Activated CD4-positive, alpha-beta T cell treated with anti-CD3 and anti-CD28 coated beads for 24 hours (primary cell): ENCODE data around the gene ZNF609.

ENCODE experiments used
- DNase-seq, 2 donors: peaks; one replicate each; pipeline ENCODE4 v3.0.0-alpha.2; 2020; ENCODE audit warnings: low read depth in 2 of 2

The ZNF609 gene

GRCh38 chr15:64460206-64460723, at the start of gene ZNF609:
Gene ZNF609 (plus strand): TSS chr15:64460578. CDS start chr15:64499420, 38,842 bp downstream.
- peak; percentile 86 to 92 for DNase-seq

GRCh38 chr15:64412216-64412615, 48.2 kb upstream of the ZNF609 start:
- no peak for DNase-seq

- no peak for DNase-seq
These were observed 37.7 kb upstream of the ZNF609 start for GRCh38 chr15:64422697-64423096.

- no peak for DNase-seq
These were observed 36.4 kb upstream of the ZNF609 start for GRCh38 chr15:64423970-64424369.

- DNase-seq, result no peak
These were observed 35.2 kb upstream of the ZNF609 start for GRCh38 chr15:64425221-64425620.

GRCh38 chr15:64426845-64427465, 33.4 kb upstream of the ZNF609 start:
- DNase-seq, result no peak

GRCh38 chr15:64429448-64429847, 30.9 kb upstream of the ZNF609 start:
- DNase-seq, result no peak

GRCh38 chr15:64430000-64430735, 30.2 kb upstream of the ZNF609 start:
- DNase-seq, result no peak

GRCh38 chr15:64437982-64438381, 22.4 kb upstream of the ZNF609 start:
- DNase-seq, result no peak

- DNase-seq, result no peak
These were observed 21.5 kb upstream of the ZNF609 start for GRCh38 chr15:64438653-64439447.

- no peak for DNase-seq
These were observed 18.5 kb upstream of the ZNF609 start for GRCh38 chr15:64441852-64442251.

- DNase-seq, result no peak
These were observed 17.4 kb upstream of the ZNF609 start for GRCh38 chr15:64443016-64443415.

GRCh38 chr15:64443747-64444621, 16.4 kb upstream of the ZNF609 start:
- DNase-seq, result no peak

GRCh38 chr15:64444836-64445235, 15.5 kb upstream of the ZNF609 start:
- DNase-seq, result no peak

GRCh38 chr15:64447536-64448315, 12.7 kb upstream of the ZNF609 start:
- DNase-seq, result no peak

GRCh38 chr15:64452988-64453688, 7.2 kb upstream of the ZNF609 start:
- no peak for DNase-seq

- no peak for DNase-seq
These were observed 6.7 kb upstream of the ZNF609 start for GRCh38 chr15:64453689-64454037.

GRCh38 chr15:64454282-64454681, 6.1 kb upstream of the ZNF609 start:
- no peak for DNase-seq

GRCh38 chr15:64455961-64456371, 4.4 kb upstream of the ZNF609 start:
- DNase-seq, result no peak

GRCh38 chr15:64456634-64457108, 3.7 kb upstream of the ZNF609 start:
- no peak for DNase-seq
